IPS-20b (cell line): ENCODE results near the gene NPAS2.

Experiments used
- H3K27ac ChIP-seq: one replicate; pipeline ENCODE4 v1.5.1; 2013; ENCODE audit warnings: low read length
- H3K27me3 ChIP-seq: 2 replicates; pipeline ENCODE4 v1.6.1; 2013; ENCODE audit warnings: mild to moderate bottlenecking, low read length, inconsistent platforms; ENCODE audit not compliant: insufficient read depth
- H3K36me3 ChIP-seq: 2 replicates; pipeline ENCODE4 v1.6.1; 2013; ENCODE audit warnings: low read depth, mild to moderate bottlenecking, inconsistent platforms, low read length, moderate library complexity; ENCODE audit not compliant: insufficient read depth
- H3K4me1 ChIP-seq: 2 replicates; pipeline ENCODE4 v1.6.1; 2013; ENCODE audit warnings: mild to moderate bottlenecking, control low read depth, inconsistent platforms, low read length, moderate library complexity; ENCODE audit not compliant: insufficient read depth
- H3K4me3 ChIP-seq: 2 replicates; pipeline ENCODE4 v1.5.1; 2013; ENCODE audit warnings: mild to moderate bottlenecking, low read length, inconsistent platforms
- H3K9ac ChIP-seq: 2 replicates; pipeline ENCODE4 v1.6.1; 2013; ENCODE audit warnings: low read depth, mild to moderate bottlenecking, inconsistent platforms, low read length, moderate library complexity
- H3K9me3 ChIP-seq: 2 replicates; pipeline ENCODE4 v1.6.1; 2013; ENCODE audit warnings: mild to moderate bottlenecking, low read depth, low read length, inconsistent platforms; ENCODE audit not compliant: insufficient read depth

The NPAS2 gene

DNA sequence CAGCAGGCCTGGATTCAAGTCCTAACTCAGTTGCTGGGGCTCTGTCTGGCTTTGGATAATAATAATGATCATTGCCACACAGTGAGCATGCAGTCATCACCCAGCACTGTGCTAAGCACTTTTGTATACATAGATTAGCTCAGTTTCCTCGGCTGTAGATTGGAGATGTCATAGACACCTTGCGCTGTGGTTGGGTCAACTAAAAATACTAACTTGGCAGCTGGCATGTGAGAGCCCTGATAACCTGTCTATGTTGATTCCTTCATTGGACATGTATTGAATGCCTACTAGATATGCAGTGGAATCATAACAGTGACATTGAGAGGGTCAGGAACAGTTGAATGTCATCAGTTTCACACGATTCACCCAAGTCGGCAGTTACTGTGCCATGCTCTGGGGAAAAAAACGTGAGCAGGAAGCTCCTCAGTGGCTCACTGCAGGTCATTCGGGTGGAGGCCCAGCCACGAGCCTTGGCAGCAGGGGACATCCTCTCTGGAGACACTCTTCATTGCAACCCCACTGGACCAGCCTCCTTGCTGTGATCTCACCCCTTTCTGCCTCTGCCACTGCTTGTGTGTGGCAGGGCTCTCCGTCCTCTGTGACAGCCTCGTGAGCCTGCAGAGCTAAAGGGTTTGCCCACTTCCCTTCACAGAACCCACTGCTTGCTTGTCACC is 85.3 kb downstream of the NPAS2 start:
- H3K27ac ChIP-seq, result no peak overlapping the region
- H3K36me3 ChIP-seq, result no peaks in the 10 kb centered on the region
- no peak overlapping the region for H3K4me3 ChIP-seq
- peaks cover 2% of the 10 kb centered on the region for H3K4me1 ChIP-seq
- H3K9me3 ChIP-seq, result no peaks in the 10 kb centered on the region
- H3K27me3 ChIP-seq, result no peaks in the 10 kb centered on the region
- H3K9ac ChIP-seq, result no peak overlapping the region

DNA sequence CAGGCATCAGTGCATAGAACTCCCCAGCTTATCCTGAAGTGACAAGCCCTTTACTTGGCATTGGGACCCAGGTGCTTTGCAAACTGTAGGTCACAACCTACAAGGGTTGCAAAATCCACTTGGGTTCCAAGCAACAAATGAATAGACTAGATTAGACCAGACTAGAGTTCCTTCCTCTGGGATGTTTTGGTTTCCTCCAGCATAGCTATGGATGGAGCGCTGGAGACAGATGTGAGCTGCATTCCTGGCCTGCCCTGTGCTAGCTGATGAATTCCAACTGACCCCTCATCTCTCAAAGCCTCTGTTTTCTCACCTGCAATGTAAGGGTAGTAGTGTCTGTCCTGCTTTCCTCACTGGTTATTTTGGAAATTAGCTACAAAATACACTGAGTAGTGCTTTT is 86.2 kb downstream of the NPAS2 start:
- H3K27me3 ChIP-seq, result no peaks in the 10 kb centered on the region
- H3K4me3 ChIP-seq, result no peak overlapping the region
- no peaks in the 10 kb centered on the region for H3K36me3 ChIP-seq
- H3K9ac ChIP-seq, result no peak overlapping the region
- peaks cover 2% of the 10 kb centered on the region for H3K4me1 ChIP-seq
- H3K27ac ChIP-seq, result no peak overlapping the region
- no peaks in the 10 kb centered on the region for H3K9me3 ChIP-seq

DNA sequence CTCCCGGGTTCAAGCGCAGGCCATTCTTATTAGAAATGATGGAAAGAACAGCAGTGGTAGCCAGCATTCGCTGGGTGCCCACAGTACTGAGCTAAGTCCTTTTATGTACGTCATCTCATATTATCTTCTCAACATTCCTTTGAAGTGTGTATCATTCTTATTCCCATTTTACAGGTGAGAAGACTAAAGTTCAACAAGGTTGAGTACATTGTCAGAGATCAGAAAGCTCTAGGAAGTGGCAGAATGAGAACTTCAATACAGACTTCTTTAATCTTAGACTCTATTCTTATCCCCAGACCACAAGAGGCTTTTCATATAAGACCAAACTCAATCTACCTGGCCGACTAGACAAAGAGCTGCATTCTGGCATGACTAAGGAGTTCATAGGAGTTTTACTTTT is 86.7 kb downstream of the NPAS2 start:
- no peaks in the 10 kb centered on the region for H3K36me3 ChIP-seq
- H3K4me1 ChIP-seq, result peaks cover 2% of the 10 kb centered on the region
- no peak overlapping the region for H3K27ac ChIP-seq
- H3K27me3 ChIP-seq, result no peaks in the 10 kb centered on the region
- H3K9me3 ChIP-seq, result no peaks in the 10 kb centered on the region
- H3K4me3 ChIP-seq, result no peak overlapping the region
- H3K9ac ChIP-seq, result no peak overlapping the region

DNA sequence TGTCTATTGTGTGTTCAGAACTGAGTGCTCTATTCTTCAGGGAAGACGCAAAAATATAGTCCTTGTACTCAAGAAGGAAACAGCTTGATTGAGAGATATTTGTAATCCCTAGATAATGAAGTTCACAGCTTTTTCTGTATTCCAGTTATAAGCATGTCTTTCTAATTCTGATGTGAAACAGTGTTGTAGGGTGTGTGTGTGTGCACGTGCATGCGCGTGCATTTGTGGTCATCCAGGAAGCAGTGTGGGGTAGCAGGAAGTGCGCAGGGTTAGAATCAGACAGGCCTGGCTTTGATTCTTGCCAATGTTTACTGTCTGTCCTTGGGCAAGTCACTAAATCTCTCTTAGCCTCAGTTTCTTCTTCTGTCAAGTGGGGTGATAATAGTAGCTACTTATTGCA is 87.9 kb downstream of the NPAS2 start:
- Histone ChIP-seq H3K27ac (no peak overlapping the region), H3K4me3 (no peak overlapping the region), H3K9me3 (no peaks in the 10 kb centered on the region), H3K36me3 (no peaks in the 10 kb centered on the region), H3K27me3 (no peaks in the 10 kb centered on the region), H3K9ac (no peak overlapping the region), H3K4me1 (peaks cover 2% of the 10 kb centered on the region)

DNA sequence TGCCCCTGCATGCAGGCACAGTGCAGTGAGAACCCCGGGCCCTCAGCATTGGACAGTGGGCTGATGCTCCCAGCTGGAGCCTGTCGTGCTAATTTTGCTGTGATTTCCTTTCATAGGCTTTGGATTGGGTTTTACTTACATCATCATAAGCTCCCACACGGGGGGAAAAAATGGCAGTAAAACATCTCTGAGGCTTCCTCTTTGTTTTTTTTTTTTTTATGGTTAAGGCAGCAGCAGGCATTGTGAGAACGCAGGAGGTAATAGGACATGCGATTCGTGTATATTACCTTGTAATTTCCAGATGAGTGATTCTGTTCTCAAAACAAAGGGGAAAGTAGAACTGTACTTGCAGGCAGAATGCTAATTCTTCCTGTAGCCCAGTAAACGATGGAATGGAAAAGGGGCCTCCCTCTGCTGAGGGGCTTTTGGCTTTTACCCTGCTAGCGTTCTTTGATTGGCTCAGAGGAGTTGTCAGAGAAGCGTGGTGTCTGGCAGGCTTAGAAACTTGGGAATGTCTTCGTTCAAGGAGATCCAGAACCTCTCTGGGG is 89.7 kb downstream of the NPAS2 start:
- no peak overlapping the region for H3K4me3 ChIP-seq
- H3K36me3 ChIP-seq, result no peaks in the 10 kb centered on the region
- H3K27ac ChIP-seq, result no peak overlapping the region
- no peaks in the 10 kb centered on the region for H3K9me3 ChIP-seq
- H3K9ac ChIP-seq, result no peak overlapping the region
- H3K27me3 ChIP-seq, result no peaks in the 10 kb centered on the region
- H3K4me1 ChIP-seq, result no peaks in the 10 kb centered on the region; the same call in 1 of the 2 replicates

DNA sequence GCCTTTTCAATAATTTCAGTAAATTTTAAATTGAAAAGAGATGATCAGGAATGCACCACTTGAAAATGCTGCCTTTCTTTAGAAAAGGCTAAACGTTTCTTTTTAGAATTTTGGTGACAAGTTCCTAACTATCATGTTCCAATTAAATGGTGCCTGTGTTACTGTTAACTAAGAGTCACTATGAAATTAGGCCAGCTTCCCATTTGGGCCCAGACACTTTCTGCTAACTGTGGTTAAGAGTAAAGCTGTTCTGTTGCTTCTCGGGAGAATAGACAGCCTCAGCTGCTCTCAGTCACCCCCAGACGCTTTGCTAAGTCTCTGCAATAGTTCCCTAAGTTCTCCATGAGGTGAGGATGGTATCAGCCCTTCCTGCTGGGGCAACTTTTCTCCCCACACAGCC is 90.2 kb downstream of the NPAS2 start:
- H3K9ac ChIP-seq, result no peak overlapping the region
- no peaks in the 10 kb centered on the region for H3K27me3 ChIP-seq

DNA sequence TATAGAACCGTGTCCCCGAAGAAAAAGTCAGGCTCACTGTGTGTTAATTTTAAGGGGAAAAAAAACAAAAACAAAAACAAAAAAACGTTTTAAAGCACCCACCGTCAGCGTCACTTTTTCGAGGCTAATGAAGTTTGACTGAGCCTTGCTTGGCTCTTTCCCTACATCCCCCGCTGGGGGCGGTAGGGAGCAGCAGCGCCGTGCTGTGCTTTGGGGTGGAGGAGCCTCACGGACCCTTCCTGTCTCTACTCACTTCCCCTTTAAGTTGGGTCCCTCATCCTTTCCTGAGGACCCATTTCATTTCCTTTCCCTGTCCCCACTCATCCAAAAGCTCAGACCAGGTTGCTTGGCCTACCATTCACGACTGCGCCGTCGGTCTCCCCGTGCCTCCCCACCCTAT is 99.4 kb downstream of the NPAS2 start:
- Histone ChIP-seq H3K4me1 (no peaks in the 10 kb centered on the region), H3K36me3 (no peaks in the 10 kb centered on the region), H3K27me3 (no peaks in the 10 kb centered on the region), H3K4me3 (no peak overlapping the region), H3K9me3 (no peaks in the 10 kb centered on the region), H3K9ac (no peak overlapping the region), H3K27ac (no peak overlapping the region)

More for the DNA sequence above, 90.2 kb downstream of the NPAS2 start:
- Histone ChIP-seq H3K36me3 (no peaks in the 10 kb centered on the region), H3K9me3 (no peaks in the 10 kb centered on the region), H3K4me3 (no peak overlapping the region), H3K27ac (no peak overlapping the region), H3K4me1 (no peaks in the 10 kb centered on the region; the same call in 1 of the 2 replicates)

DNA sequence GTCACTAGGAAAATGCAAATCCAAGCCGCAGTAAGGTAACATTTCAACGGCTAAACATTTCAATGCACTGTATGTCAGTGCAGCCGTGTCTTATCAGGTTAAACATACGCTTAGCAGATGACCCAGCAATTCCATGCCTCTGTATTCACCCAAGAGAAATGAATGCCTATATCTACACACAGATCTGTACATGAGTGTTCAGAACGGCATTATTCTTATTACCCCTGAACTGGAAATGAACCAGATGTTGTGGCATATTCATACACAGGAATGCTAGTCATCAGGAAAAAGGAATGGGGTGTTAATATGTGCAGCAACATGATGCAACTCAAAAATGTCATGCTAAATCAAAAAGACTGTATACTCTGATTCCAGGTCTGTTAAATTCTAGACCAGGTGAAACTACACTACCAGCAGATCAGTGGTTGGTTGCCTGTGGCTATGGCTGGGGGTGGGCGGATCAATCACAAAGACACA is 101.8 kb downstream of the NPAS2 start:
- no peak overlapping the region for H3K9ac ChIP-seq
- no peak overlapping the region for H3K27ac ChIP-seq
- no peaks in the 10 kb centered on the region for H3K4me1 ChIP-seq
- H3K4me3 ChIP-seq, result no peak overlapping the region
- H3K9me3 ChIP-seq, result no peaks in the 10 kb centered on the region
- H3K27me3 ChIP-seq, result no peaks in the 10 kb centered on the region
- H3K36me3 ChIP-seq, result no peaks in the 10 kb centered on the region

DNA sequence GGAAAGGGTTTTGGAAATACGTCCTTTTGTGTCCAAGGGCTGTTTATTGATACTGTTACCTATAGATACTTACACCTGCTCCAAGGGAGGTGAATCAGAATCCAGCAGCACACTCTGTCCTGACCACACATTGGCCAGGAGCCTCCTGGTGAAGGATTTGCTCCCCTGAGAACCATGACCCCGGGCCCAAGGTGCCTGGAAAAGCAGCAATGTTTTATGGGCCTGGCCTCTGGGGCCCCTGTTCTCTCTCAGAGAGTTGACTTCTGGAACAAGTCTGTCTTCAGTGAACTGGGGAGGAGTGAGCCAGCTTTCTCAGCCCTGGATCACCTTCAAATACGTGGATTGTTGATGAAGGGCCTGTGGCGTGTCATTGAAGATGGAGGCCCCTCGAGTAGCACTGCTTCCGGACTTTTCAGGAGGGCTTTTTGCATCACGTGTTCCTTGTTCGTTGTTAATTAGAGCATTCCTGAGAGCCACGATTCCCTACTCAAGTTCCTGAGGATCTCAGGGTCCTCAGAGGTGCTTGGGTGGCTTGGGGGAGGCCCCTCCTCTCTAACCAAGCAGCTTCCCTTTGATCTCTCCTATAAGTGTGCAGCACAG is 103.6 kb downstream of the NPAS2 start:
- Histone ChIP-seq H3K4me3 (no peak overlapping the region), H3K9ac (no peak overlapping the region), H3K4me1 (no peaks in the 10 kb centered on the region), H3K36me3 (no peaks in the 10 kb centered on the region), H3K27ac (no peak overlapping the region), H3K27me3 (no peaks in the 10 kb centered on the region), H3K9me3 (no peaks in the 10 kb centered on the region)

DNA sequence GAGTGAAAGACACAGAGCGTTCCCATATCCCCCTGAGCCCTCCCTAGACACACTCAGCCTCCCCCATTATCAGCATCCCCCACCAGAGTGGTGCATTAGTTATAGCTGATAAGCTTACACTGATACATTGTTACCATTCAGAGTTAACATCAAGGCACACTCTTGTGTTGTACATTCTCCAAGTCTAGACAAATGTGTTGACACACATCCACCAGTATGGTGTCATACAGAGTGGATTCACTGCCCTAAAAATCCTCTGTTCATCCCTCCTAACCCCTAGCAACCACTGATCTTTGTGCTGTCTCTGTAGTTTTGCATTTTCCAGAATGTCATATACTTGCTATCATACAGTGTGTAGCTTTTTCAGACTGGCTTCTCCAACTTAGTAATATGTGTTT is 104.2 kb downstream of the NPAS2 start:
- no peaks in the 10 kb centered on the region for H3K9me3 ChIP-seq
- no peaks in the 10 kb centered on the region for H3K36me3 ChIP-seq
- no peaks in the 10 kb centered on the region for H3K4me1 ChIP-seq
- H3K9ac ChIP-seq, result no peak overlapping the region
- no peaks in the 10 kb centered on the region for H3K27me3 ChIP-seq
- H3K27ac ChIP-seq, result no peak overlapping the region
- H3K4me3 ChIP-seq, result no peak overlapping the region

DNA sequence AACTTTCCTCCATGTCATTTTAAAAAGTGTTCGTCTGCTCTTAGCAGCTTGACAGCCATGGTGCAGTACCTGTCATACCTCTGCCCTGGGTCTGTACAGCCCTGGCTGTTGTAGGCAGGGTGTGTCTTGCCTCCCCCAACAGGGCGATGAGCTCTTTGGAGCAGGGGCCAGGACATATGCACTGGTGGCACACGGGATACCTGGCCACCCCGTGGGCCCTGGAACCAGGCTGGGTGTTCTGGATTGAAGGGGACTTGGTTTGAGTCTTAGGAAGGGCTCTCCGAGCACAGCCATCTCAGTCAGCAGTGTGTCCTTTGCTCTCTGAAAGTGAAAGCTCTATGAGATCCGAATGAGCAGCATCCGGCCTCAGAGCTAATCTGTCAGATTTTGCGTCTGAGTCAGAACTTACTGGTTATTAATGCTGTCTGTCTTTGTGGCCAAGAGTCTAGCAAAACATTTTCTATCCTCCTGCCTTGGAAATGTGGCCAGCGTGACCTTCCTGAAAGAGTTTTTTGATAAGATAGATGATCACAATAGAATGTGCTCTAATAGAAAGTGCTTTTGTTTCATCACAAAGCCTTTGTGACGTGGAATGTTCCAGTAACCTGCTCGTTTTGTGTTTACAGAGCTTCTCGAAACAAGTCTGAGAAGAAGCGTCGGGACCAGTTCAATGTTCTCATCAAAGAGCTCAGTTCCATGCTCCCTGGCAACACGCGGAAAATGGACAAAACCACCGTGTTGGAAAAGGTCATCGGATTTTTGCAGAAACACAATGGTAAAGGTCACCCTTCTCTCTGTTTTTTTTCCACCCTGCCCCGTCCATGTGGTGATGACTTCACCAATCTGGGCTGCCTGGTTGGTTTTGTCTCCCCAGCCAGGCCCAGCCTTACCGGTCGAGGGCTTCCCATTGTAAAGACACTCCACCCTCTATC is 104.8 kb downstream of the NPAS2 start:
- no peaks in the 10 kb centered on the region for H3K36me3 ChIP-seq
- no peaks in the 10 kb centered on the region for H3K4me1 ChIP-seq
- H3K27ac ChIP-seq, result no peak overlapping the region
- no peak overlapping the region for H3K9ac ChIP-seq
- no peak overlapping the region for H3K4me3 ChIP-seq
- no peaks in the 10 kb centered on the region for H3K27me3 ChIP-seq
- no peaks in the 10 kb centered on the region for H3K9me3 ChIP-seq
